NOMO-1 treated with DMSO at 0.1 percent for 48 hours (cell line): ENCODE results near the gene DCHS2.

ENCODE experiments used
- DNase-seq: peaks from one replicate; lab custom pipeline; 2025; ENCODE audit not compliant: unreplicated experiment; lab: John Stamatoyannopoulos, UW

DCHS2 gene

DNA sequence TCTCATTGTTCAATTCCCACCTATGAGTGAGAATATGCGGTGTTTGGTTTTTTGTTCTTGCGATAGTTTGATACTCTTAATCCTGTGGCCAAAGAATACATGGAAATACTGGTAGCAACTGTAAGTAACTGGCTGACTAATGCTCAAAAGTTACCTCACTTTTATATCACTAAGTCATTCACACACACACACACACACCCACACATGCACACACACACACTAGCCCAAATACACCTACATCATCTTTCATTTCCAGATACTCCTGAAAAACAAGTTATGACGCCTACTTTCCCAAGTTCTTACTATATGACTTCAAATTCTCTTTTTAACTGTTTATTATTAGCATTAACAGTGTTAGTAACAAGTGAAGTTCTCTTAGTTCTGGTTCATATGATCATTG lies 101.3 kb downstream of the DCHS2 start:
- DNase-seq, result no peak

DNA sequence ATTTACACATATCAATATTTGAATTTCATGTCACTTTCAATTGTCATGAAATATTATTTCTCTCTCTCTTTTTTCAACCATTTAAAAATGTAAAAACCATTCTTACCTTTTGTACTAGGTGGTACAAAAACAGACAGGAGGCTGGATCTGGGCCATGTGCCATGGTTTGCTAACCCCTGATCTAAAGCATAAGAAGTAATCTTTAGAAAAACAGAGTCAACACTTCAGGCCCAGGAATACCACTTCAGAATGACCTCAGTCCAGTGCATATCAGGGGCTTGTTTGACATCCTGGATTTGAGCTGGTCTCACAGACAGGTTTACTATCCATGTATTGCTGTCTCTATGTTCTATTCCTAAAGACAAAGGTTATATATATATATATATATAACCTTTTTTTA lies 102.5 kb downstream of the DCHS2 start:
- DNase-seq, result no peak

DNA sequence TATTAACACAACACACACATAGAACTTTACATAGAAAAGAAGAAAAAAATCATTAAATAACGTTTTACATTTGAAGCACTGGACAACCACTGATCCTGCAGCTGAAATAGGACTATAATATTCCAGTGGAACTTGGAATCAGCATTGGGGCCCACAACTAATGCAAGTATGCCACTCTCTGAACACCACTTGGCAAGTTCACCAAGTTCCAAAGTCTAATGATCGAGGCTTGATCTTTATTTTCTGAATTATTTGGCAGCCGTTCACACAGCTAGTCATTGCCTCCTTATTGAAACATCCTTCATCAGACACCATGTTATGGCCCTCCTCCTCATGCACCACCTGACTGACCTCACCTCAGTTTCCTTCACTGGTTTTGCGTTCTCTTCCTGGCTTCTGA lies 107.6 kb downstream of the DCHS2 start:
- DNase-seq, result no peak

DNA sequence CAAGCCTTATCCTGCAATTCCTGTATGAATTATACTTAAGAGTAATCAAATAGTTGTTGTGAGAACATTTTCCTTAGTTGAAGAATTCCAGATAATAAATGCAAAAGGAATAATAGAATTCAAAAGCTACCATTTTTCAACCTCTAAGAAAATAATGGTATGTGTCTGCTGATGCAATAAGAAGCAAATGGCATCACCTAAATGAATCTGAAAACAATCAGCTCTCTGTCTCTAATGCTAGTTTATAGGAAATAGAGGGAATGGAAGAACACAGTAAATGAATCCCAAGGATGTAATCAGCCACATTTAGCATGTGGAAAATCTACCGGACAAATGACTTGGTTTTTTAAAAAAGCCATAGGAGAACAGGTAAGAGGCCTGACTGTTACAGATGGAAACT lies 115.1 kb downstream of the DCHS2 start:
- DNase-seq, result no peak

DNA sequence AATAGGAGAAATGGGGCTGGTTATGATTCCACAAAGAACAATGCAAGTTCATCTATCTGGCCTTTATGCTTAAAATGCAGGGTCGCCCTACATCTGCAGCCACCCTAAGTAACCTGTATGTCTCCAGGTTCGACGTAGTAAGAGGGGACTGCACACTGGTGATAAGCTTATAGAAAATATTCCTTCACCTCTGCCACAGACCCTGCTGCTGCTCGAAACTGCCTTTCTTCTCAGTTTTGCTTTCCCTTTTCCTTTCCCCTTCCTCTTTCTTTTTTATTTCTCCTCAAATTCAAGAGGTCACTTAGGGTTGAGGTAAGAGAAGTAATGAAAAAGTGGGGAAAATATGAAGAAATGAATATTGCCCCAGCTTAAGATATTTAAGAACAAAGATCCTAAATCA lies 123.5 kb downstream of the DCHS2 start:
- peak; percentile 52 for DNase-seq

DNA sequence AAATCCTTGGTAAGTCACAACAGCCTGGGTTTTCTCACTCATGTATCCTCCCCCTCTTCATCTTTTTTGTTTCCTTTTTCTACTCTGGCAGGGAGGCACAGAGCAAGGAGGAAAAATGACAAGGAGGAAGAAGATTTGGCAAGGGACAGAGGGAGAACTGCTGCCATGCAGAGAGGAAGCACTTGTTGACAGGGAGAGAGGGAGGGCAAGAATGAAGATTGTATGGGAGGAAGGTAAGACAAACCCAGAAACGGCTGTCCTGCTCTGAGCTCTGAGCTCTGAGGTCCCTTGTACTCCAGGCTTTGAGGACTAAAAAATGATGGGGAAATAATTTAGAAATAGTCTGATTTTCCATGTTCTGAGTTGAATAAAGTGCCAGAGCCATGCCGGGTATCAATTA lies 123.9 kb downstream of the DCHS2 start:
- DNase-seq, result peak; percentile 11

DNA sequence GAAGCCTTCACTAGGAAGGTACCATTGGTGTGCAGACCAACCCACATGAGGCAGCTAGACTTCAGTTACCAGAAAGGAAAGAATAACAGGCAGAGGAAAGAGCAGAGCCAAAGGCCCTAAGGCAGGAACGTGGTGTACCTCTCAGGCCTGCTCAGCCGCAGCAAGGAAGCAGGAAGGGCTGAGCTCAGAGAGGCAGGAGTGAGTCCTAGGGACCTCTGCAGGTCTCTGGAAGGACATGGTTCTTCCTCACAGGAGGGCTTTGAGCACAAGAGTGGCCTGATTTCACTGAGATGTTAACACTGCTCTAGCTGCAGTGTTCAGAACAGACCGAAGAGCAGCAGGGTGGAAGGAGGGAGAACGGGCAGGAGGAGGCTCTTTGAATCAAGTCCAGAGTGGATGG lies 124.6 kb downstream of the DCHS2 start:
- DNase-seq, result no peak

DNA sequence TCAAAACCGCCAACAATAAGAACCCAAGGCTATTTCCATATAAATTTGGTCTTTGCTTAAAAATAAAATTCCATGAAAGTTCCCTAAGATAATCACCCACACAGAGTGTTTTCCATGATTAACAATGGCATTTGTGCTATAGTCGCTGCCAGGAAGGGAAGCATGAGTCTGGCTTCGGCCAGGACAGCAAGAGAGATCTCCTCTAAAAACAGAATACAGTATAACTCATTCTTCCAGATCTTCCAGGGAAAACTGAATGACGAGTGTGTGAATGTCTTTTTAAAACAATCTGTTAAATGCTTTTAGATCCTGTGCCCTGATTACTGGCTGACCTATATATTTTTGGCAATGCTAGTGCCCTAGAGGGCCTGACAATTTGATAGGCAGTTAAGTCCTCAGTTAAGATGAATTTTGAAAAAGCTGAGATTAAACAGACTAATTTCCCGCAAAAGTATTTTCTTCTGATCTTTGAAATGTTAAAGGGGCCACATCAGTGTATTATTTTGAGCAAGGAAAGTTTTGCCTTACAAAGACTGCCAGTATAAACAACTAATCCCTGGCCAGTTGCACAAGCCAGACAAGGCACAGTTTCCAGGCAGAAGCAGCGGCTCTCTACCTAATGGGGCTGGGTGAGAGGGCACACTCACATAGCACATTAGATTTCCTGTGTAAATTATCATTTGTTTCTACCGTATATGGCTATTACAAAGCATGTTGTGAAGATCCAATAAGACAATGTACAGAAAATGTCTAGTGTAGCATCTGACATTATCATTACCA lies 127.3 kb downstream of the DCHS2 start:
- no peak for DNase-seq

DNA sequence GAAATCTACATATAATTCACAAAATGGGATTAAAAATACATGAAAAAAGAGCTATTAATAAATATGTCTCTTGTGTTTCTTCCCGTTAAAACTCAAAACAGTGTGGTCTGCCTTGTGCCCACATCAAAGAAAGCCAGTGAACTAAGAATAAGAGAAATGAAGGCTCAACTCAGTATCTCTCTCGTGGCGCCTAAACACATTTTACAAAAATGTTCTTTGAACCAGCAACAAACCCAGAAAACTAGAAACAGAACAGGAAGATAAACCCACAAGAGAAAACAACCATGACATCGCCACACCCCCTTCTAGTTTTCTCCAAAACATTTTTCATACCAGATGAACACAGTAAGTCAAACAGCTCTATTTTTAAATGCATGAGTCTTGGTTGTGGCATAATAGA lies 130.1 kb downstream of the DCHS2 start:
- DNase-seq, result no peak

DNA sequence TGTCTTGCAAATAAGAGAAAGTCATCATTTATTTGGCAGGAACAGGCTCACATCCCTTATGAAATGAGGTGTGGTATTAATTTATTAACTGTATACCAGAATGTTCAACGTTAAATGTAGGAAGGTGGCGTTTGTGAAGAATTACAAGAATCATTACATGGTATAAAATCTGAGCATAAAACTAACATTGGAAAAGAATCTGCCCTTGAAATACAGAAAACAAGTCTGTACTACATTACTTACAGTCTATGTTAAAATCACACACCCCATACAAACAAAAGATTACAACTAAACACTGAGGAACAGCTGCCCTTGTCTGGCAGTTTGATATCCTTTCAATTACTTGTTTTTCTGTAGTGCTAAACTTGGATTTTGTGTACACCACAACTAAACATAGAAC lies 131.1 kb downstream of the DCHS2 start:
- DNase-seq, result no peak

DNA sequence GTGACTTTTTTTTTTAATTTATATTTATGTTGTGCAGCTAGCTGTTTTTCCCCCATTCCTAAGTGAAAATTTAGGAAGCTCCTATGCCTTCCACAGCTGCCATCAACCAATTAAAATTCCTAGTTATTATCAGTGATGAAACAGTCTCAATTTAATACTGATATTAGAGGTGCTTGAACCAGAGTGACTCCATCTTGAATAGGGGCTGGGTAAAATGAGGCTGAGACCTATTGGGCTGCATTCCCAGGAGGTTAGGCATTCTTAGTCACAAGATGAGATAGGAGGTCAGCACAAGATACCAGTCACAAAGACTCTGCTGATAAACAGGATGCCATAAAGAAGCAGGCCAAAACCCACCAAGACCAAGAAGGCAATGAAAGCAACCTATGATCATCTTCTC lies 136.7 kb downstream of the DCHS2 start:
- DNase-seq, result no peak

DNA sequence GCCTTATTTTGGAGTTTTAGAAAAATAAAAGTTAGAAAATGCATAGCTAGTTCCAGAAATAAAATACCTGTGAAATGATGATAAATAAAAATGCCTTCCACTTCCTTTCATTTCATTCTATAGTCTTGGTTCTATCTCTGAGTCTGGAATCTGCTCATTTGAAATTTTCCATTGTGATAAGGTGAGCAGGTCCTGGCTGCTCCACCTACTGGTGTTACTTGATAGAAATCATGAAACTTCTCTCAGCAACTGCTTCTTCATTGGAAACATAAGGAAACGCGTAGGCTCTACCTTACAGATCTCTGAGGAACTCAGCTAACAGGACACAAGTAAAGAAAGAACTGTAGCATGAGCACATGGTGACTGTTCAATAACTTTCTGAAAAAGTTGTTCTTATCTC lies 141.8 kb downstream of the DCHS2 start:
- no peak for DNase-seq

DNA sequence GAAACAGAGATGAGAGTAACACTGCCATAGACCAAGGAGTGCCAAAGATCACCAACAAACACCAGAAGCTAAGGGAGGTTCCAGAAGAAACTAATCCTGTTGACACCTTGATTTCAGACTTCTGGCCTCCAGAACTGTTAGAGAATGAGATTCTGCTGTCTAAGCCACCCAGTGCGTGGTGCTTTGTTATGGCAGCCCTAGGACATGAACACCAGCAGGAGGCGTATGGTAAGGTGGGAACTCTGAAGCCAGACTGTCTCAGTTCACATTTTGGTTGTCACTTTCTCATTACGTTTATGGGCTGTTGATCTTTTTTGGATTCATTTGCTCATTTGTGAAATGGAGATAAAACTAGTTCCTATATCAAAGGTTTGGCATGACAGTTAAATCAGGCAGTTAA lies 142.9 kb downstream of the DCHS2 start:
- no peak for DNase-seq

DNA sequence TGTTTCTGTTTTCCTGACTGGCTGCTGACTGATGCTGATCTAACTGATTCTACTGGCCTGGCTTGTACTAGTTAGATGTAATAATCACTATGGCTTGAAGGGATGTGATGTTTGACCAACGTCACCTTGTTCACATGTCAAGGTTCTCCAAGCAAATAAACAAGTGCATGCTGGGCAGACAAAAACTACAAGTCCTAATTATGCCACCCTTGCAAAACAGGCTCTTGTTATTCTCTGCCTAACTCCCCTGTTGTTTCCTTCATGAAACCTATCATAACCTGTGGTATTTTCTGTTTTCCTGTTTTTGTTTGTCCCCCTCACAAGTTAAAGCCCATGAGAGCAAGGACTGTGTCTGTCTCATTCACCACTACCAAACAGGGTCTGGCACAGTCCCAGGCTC lies 146.2 kb downstream of the DCHS2 start:
- DNase-seq, result no peak

DNA sequence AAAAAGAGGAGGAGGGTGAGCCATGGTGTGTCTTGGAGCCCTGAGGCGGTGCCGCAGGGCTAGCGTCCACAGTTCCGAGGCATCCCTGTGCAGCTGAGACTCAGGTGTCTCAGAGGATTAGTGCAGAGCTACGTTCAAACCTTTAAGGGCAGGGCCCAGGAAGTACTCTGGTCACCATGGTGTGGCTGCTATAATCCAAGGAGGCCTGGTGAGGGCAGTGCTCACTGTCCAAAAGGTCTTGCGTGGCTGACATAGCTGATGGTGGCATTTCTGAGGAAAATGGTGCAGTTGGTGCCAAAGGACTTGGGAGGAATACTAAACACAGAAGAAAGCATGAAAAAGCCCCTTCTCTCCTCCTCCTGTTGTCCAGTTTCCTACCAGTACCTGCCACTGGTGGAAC lies 146.9 kb downstream of the DCHS2 start:
- no peak for DNase-seq

DNA sequence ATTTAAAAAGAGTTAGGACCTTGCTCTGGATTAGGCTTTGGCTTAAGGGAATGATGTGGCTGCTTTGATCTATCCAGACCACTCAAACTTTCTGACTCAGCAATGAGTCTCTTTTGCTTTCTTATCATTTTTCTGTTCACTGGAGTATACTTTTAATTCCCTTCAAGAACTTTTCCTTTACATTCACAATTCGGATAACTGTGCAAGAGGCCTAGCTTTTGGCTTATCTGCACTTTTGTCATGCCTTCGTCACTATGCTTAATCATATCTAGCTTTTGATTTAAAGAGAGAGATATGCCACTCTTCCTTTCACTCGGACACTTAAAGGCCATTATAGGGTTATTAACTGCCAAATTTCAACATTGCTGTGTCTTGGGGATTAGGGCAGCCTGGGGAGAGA lies 147.9 kb downstream of the DCHS2 start:
- no peak for DNase-seq

DNA sequence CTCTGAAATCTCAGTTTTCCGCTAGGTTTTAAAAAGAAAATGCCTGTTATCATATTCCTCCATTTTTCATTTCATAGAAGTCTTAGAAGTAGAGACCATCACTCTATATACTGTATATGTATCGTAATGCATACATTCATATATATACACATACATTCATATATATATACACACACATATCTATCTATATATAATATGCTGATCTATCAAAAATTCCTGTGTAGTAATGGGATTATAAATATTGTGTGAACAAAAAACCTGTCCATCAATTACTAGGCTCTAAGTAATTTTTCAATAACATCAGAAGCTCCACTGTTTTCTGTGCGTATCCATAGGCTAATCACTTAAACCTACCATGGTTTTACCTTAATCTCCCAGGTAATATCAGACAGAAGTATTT lies 150.2 kb downstream of the DCHS2 start:
- no peak for DNase-seq

DNA sequence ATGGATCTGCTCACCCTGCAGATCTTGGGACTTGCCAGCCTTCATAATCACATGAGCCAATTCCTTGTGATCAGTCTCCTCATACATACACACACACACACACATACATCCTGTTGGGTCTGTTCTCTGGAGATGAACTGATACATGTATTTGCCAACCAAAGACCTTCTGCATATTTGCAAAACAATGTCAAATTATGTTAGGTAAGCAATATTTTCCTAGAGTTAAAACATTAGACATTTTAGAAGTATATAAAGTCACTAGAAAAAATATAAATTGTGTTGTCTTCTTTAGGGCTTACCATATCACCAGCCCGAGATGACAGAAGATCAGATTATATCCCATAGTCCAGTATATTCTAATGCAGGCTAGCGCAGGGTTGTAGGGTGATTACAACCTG lies 156.0 kb downstream of the DCHS2 start:
- no peak for DNase-seq

DNA sequence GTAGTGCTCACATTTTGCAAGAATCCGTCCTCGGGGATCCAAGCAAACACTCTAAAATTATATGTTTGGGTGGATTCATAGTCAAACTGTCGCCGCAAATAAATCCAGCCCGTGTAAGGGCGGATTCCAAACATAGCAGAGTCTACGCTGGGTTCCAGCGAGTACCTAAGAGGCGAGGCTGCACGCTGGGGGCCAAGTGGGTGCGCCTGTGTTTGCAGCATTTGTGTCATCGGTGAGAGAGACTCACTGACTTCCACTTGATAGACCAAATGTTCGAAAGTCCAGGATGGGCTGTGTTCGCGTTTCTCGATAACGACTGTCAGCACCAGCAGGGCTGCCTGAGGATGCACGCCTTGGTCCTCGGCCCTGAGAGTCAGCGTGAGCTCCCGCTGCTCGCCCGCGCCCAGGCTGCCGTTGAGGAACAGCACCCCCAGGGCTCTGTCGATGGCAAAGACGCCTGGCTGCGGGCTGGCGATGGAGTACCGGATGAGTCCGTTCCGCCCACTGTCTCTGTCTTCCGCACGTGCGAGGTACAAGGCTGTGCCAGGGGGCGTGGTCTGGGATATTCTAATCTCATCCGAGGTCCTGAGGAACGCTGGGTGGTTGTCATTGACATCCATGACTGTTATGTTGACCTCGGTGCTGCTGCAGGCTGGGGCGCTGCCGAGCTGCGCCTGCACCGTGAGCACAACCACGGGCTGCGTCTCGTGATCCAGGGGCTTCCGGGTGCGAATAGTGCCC lies 158.7 kb downstream of the DCHS2 start:
- peak; percentile 62 for DNase-seq

DNA sequence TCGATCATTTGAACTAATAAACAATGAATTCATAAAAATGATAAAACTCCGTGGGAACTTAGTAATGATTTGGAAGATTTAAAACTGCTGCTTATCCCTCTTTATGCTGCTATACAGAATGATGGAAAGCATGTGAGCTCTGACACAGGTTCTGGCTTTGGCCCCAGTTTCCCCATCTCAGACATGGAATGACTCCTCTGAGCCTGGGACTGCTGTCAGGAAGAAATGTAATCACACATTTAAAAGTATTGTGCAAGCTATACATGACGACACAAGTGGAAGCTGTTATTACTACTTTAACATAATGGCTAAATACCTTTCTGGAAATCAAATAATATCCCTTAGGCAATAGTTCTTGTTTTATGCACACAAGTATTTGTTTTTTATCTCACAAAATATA lies 161.7 kb downstream of the DCHS2 start:
- DNase-seq, result no peak

DNA sequence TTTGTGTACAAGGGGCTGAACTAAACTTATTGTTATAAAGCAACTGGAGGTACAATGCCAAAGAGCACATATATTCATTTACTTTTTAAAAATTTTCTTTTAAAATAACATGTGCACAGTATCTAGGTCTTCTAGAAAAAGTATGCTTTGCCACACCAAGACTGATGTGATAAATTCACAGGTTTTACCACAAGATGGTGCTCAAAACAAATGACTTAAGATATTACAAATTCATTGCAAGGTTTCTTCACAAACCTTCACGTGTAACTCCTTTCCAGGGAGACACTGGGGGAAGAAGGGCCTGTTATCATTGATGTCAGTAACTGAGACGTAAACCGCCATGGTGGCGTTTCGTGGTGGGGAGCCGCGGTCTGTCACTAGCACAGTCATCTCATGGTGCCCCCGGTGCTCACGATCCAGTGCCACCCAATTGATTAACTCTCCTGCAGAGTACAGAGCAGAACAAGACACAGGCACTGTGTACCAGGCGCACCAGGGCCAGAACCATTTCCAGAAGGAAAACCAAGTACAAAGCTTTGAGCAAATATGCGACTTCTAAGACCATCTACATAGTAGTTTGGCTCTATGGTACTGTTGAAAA lies 162.2 kb downstream of the DCHS2 start:
- DNase-seq, result peak; percentile 8

DNA sequence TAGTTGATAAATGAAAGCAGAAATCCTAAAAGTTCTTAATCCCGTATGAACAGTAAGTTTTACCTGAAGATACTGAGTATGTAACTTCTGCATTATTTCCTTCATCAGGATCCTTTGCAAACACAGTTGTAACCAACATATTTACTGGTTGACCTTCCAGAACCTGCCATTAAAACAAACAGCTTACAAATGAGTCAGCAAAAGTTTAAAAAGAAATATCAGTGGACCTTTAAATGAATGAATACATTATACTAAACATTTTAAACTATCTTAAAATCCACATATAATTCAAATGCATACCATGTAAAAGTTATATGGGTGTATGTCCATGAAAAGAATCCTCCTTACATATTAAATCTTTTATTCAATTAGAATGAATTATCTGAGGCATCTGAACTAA lies 163.6 kb downstream of the DCHS2 start:
- DNase-seq, result no peak
